Measurements from ENCODE around the gene DTNA. TPM values are rescaled to one million over a fixed set of nuclear protein-coding genes. Genes with fewer than 3 reads are reported as not detected.
A peak's percentile ranks its signal among the peaks of the same experiment; 100 is the strongest.

Gene DTNA
- total RNA-seq, 1 experiment from 2014 or later, result 9.0 TPM

GRCh38 chr18:34806527-34806926 is 96.4 kb downstream of the DTNA start:
- Mint-ChIP-seq H3K36me3 (ENCODE audit: insufficient read depth, unreplicated experiment) (no peaks in the 10 kb centered on the region), H3K4me3 (ENCODE audit: low read depth, unreplicated experiment) (no peak overlapping the region), H3K27ac (ENCODE audit: unreplicated experiment) (no peak overlapping the region), H3K27me3 (ENCODE audit: unreplicated experiment) (no peaks in the 10 kb centered on the region), H3K9me3 (ENCODE audit: low read depth, unreplicated experiment) (no peaks in the 10 kb centered on the region), H3K4me1 (ENCODE audit: low read depth, unreplicated experiment) (no peaks in the 10 kb centered on the region)
- CTCF ChIA-PET, result no interaction called here
- no peak for DNase-seq
- no TSS peak for BruUV-seq (replicated peaks)
- intact Hi-C loops (cut with micrococcal nuclease; ENCODE audit: unreplicated experiment), result no loop called here
- no peak for TF ChIP-seq CTCF (IDR thresholded peaks at IDR 0.05; ENCODE audit: unreplicated experiment)

DNA sequence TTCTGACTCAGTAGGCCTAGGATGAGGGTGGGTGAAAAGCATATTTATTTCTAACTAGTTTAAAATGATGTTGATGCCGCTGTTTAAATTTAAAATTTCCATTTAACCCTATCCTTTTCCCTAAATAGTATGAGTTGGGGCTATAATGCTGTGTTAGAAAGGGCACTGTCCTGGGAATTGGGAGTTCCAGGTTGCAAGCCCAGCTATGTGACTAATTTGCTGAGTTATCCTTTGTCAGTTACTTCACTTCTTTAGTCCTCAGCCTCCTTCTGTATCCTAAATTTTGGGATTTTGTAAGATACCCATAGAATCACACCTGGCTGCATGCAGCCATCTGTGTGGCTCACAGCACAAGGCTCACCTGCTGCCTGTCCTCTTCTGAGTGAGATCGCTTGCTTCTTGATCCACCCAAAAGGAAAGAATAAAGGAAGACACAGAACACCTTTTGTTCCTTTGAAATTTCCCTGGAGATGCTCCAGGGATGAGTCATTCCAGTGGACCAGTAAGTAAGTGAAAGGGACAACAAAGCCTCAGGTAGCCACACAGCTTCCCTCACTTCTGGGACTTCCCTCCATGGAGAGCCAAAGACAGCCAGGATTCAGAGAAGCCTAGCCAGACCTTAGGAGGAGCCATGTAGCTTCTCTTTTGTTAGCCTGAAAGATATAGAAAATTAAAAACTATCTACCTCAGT is 97.2 kb downstream of the DTNA start:
- H3K9me3 Mint-ChIP-seq (ENCODE audit: low read depth, unreplicated experiment), result no peaks in the 10 kb centered on the region
- BruUV-seq (replicated peaks), result no TSS peak
- no peak for TF ChIP-seq CTCF (IDR thresholded peaks at IDR 0.05; ENCODE audit: unreplicated experiment)
- DNase-seq, result peak; percentile 8
- no peaks in the 10 kb centered on the region for H3K36me3 Mint-ChIP-seq (ENCODE audit: insufficient read depth, unreplicated experiment)
- no peak overlapping the region for H3K27ac Mint-ChIP-seq (ENCODE audit: unreplicated experiment)
- intact Hi-C loops (cut with micrococcal nuclease; ENCODE audit: unreplicated experiment), result no loop called here
- no peaks in the 10 kb centered on the region for H3K4me1 Mint-ChIP-seq (ENCODE audit: low read depth, unreplicated experiment)
- H3K4me3 Mint-ChIP-seq (ENCODE audit: low read depth, unreplicated experiment), result no peak overlapping the region
- CTCF ChIA-PET, result interaction anchor here (0.8 to 1.1 kb wide), 2 partner anchors 19 to 33 kb away, joined by 3 read pairs; no protein-coding TSS in a partner anchor
- H3K27me3 Mint-ChIP-seq (ENCODE audit: unreplicated experiment), result no peaks in the 10 kb centered on the region

GRCh38 chr18:34808389-34808788 is 98.3 kb downstream of the DTNA start:
- CTCF ChIA-PET, result no interaction called here
- Mint-ChIP-seq H3K27ac (ENCODE audit: unreplicated experiment) (no peak overlapping the region), H3K4me3 (ENCODE audit: low read depth, unreplicated experiment) (no peak overlapping the region), H3K9me3 (ENCODE audit: low read depth, unreplicated experiment) (no peaks in the 10 kb centered on the region), H3K27me3 (ENCODE audit: unreplicated experiment) (no peaks in the 10 kb centered on the region), H3K4me1 (ENCODE audit: low read depth, unreplicated experiment) (no peaks in the 10 kb centered on the region), H3K36me3 (ENCODE audit: insufficient read depth, unreplicated experiment) (no peaks in the 10 kb centered on the region)
- no peak for DNase-seq
- intact Hi-C loops (cut with micrococcal nuclease; ENCODE audit: unreplicated experiment), result no loop called here
- BruUV-seq (replicated peaks), result no TSS peak
- TF ChIP-seq CTCF (IDR thresholded peaks at IDR 0.05; ENCODE audit: unreplicated experiment), result no peak

- Mint-ChIP-seq H3K27ac (ENCODE audit: unreplicated experiment) (no peak overlapping the region), H3K36me3 (ENCODE audit: insufficient read depth, unreplicated experiment) (no peaks in the 10 kb centered on the region), H3K4me1 (ENCODE audit: low read depth, unreplicated experiment) (no peaks in the 10 kb centered on the region), H3K9me3 (ENCODE audit: low read depth, unreplicated experiment) (no peaks in the 10 kb centered on the region), H3K27me3 (ENCODE audit: unreplicated experiment) (no peaks in the 10 kb centered on the region), H3K4me3 (ENCODE audit: low read depth, unreplicated experiment) (no peak overlapping the region)
- CTCF ChIA-PET, result no interaction called here
- BruUV-seq (replicated peaks), result no TSS peak
- DNase-seq, result peak; percentile 42
- intact Hi-C loops (cut with micrococcal nuclease; ENCODE audit: unreplicated experiment), result no loop called here
- TF ChIP-seq CTCF (IDR thresholded peaks at IDR 0.05; ENCODE audit: unreplicated experiment), result peak; percentile 35
Measured at GRCh38 chr18:34809451-34810072, 99.5 kb downstream of the DTNA start.
